ENCODE results near the gene ATP2C2.

- TF ChIP-seq GATA2 (IDR thresholded peaks at IDR 0.05; ENCODE audit: low read depth, low read length) (no peak), GATA3 (IDR thresholded peaks at IDR 0.05; ENCODE audit: low read depth, low read length) (no peak)
Measured at GRCh38 chr16:84373907-84374489, 5.7 kb downstream of the ATP2C2 start.
